ENCODE measurements around the gene ANKHD1.
"Not testable (repeated sequence)": the region's sequence is repeated elsewhere in the genome, so short reads cannot be mapped to it uniquely, and the experiment has no call there.

The ANKHD1 gene

DNA sequence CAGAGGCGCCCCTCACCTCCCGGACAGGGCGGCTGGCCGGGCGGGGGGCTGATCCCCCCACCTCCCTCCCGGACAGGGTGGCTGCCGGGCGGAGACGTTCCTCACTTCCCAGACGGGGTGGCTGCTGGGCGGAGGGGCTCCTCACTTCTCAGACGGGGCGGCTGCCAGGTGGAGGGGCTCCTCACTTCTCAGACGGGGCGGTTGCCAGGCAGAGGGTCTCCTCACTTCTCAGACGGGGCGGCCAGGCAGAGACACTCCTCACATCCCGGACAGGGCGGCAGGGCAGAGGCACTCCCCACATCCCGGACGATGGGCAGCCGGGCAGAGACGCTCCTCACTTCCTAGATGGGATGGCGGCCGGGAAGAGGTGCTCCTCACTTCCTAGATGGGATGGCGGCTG, 26.1 kb downstream of the ANKHD1 start:
- not testable (repeated sequence) for DNase-seq (ENCODE audit: low read depth)

DNA sequence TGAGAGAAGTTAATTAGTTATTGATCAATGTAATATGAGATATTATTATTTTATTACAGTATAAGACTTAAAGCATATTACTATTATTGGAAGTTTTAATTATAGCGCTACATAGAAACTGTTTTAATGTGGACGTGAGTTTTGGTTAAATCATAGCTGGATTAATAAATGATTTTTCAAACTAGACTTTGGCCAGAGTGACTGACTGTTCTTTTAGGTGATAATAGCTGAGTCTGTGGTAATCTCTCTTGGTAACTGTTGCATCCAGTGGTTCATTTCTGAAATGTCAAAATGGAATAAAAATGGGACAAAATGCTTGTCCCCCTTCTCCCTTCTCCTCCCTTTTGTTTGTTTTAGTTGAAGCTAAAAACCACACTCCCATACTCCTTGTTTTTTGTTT, 28.1 kb downstream of the ANKHD1 start:
- no peak for DNase-seq (ENCODE audit: low read depth)

DNA sequence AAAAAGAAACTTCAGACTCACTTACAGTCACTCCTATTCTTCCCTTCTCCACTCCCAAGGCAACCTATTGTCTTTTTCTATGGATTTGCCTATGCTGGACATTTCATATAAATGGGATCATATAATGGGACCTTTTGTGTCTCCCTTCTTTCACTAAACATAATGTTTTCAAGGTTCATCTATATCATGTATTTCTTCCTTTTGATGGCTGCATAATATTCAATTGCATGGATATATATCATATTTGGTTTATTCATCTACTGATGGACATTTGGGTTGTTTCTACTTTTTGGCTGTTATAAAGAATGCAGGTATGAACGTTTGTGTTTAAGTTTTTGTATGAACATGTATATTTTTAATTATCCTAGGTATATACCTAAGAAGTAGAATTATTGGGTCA, 30.6 kb downstream of the ANKHD1 start:
- DNase-seq (ENCODE audit: low read depth), result no peak

- no peak for DNase-seq (ENCODE audit: low read depth)
These were observed 31.3 kb downstream of the ANKHD1 start for GRCh38 chr5:140432916-140433315.

- not testable (repeated sequence) for DNase-seq (ENCODE audit: low read depth)
These were observed 55.7 kb downstream of the ANKHD1 start for GRCh38 chr5:140457368-140457767.

- DNase-seq (ENCODE audit: low read depth), result no peak
These were observed 65.5 kb downstream of the ANKHD1 start for GRCh38 chr5:140466981-140467742.

- no peak for DNase-seq (ENCODE audit: low read depth)
These were observed 66.6 kb downstream of the ANKHD1 start for GRCh38 chr5:140468188-140468587.

DNA sequence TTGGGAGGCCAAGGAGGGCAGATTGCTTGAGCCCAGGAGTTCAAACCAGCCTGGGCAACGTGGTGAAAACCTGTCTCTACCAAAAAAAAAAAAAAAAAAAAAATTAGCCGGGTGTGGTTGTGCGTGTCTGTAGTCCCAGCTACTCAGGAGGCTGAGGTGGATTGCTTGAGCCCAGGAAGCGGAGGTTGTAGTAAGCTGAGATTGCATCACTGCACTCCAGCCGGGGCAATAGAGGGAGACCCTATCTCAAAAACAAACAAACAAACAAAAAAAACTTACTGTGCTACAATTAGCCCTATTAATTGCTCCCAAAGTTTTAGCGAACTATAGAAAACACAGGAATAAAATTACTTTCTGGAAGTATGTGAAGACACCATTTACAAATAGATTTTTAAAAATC, 67.6 kb downstream of the ANKHD1 start:
- no peak for DNase-seq (ENCODE audit: low read depth)

GRCh38 chr5:140480310-140481014, 78.8 kb downstream of the ANKHD1 start:
- no peak for DNase-seq (ENCODE audit: low read depth)

DNA sequence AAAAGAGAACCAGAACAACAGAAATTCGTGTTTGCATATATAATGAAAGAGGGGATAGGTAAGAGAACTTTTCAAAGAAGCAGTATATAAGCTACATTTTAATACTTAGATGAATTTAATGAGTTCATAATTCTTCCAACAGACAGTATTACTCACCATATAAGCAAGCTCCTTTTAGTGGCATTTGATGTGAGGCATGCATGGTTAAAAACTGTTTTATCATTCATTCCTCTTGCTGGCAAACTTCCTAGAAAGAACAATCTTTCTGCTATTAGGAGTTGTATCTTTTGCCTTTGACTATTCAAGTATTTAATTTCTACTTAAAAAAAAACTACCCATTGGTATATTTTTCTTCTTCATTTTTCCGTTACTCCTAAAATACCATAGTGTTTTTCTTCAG, 80.1 kb downstream of the ANKHD1 start:
- no peak for DNase-seq (ENCODE audit: low read depth)

DNA sequence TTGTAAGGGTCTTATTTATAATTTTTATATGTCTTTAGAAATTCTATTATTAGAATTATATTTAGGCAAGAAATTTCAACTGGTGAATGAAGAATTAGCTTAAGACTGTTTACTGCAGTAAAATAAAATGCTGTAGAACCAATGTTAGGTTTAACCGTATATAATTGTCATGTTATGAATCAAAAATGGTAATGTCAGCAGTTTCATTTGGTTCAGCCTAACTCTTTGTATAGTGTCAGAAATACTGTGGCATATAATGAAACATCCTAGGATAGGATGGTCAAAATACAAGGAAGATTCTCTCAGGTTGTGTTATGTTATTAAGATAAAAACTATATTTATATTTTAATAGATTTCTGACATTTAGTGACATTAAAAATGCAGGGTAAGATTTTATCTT, 81.4 kb downstream of the ANKHD1 start:
- no peak for DNase-seq (ENCODE audit: low read depth)

DNA sequence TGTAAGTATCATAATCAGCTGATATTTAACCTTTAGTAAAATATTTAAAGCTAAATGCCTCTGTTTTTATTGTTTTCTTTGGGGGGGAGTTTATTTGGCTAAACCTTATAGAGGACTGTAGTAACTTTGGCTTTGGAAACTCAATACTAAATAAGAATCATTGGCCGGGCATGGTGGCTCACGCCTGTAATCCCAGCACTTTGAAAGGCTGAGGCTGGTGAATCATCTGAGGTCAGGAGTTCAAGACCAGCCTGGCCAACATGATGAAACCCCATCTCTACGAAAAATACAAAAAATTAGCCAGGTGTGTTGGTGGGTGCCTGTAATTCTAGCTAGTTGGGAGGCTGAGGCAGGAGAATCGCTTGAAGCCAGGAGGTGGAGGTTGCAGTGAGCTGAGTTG, 86.5 kb downstream of the ANKHD1 start:
- not testable (repeated sequence) for DNase-seq (ENCODE audit: low read depth)

DNA sequence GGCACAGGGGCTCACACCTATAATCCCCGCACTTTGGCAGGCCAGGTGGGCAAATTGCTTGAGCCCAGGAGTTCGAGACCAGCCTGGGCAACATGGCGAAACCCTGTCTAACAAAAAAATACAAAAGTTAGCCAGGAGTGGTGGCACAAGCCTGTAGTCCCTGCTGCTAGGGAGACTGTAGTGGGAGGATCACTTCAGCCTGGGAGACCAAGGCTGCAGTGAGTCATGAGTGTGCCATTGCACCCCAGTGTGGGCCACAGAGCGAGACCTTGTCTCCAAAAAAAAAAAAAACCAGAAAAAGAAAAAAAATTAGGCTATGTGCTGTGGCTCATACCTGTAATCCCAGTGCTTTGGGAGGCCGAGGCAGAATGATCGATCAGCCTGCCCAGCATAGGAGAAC, 87.3 kb downstream of the ANKHD1 start:
- DNase-seq (ENCODE audit: low read depth), result no peak

DNA sequence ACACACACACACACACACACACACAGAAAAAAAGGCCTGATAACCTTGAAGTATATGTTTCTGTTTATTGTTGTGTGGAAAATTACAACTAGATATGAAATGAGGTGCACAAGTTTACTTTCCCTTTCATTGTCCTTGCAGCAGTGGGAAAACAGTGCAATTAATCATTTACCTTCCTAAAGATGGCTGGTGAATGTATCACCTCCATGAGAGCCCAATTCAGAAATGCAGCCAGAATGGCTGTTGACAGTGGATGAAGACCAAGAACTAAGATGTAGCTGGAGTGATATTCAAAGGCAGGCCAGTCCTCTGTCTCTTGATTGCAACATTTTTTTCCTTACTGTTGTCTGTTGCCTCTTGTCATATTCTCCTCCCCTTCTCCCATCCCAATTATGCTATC, 96.3 kb downstream of the ANKHD1 start:
- no peak for DNase-seq (ENCODE audit: low read depth)

- no peak for DNase-seq (ENCODE audit: low read depth)
These were observed 97.0 kb downstream of the ANKHD1 start for GRCh38 chr5:140498591-140498990.

DNA sequence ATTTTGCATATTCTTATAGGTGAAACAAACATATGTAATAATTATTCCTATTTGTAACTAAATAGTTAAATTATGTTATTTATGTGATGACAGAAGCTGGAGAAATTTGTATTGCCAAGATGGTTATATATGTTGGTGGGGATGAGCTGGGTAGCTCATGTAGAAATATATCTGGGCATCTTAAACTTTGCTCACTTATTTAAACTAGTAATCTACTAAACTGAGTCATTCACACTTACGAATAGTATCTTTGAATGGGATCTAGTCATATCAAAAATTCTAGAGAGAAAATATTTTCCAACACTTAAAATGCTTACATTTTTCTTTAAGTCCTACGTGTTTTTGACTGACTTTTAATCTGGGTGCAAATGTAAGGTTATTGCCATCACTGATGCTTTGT, 101.2 kb downstream of the ANKHD1 start:
- no peak for DNase-seq (ENCODE audit: low read depth)

DNA sequence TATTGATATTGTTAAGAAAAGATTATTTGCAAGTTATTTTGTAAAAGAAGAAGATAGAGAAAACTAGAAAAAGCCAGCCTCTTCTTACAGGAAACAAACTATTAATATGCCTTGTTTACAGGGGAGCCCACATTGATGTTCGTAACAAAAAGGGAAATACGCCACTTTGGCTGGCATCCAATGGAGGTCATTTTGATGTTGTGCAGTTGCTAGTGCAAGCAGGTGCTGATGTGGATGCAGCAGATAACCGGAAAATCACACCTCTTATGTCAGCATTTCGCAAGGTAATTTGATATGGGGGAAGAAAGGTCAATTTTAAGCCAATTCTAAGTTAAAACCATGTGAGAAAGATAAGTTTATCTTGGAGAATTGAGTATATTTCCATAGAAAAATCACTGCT, 108.3 kb downstream of the ANKHD1 start:
- no peak for DNase-seq (ENCODE audit: low read depth)

DNA sequence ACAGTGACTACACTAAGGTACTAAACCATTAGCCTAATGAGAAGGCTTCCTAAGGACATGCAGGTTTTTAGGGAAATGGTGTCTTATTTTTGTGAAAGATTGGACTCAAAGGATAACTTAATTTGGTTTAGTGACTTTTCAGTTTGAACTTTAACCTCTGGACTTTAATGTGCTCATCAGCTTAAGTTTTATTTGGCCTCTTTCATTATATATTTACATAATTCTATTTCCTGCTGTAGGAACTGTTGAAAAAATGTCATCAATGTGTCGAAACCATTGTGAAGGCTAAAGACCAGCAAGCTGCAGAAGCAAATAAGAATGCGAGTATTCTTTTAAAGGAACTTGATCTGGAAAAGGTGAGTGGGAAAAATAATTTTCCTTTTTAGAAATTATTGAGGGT, 111.5 kb downstream of the ANKHD1 start:
- no peak for DNase-seq (ENCODE audit: low read depth)

- no peak for DNase-seq (ENCODE audit: low read depth)
These were observed 122.4 kb downstream of the ANKHD1 start for GRCh38 chr5:140524003-140524402.

- no peak for DNase-seq (ENCODE audit: low read depth)
These were observed 138.6 kb downstream of the ANKHD1 start for GRCh38 chr5:140540227-140540626.

- DNase-seq (ENCODE audit: low read depth), result no peak
These were observed 141.3 kb downstream of the ANKHD1 start for GRCh38 chr5:140542972-140543371.

- DNase-seq (ENCODE audit: low read depth), result no peak
These were observed 143.4 kb downstream of the ANKHD1 start for GRCh38 chr5:140544986-140545385.

- no peak for DNase-seq (ENCODE audit: low read depth)
These were observed 144.0 kb downstream of the ANKHD1 start for GRCh38 chr5:140545606-140546005.

Data from stimulated activated CD8-positive, alpha-beta memory T cell treated with anti-CD3 and anti-CD28 coated beads, Interleukin-4, amount 100 ng/mL, for 24 hours (primary cell).